HG03571 (cell line): ENCODE data around the gene CCN5.
"Not testable (repeated sequence)": the region's sequence is repeated elsewhere in the genome, so short reads cannot be mapped to it uniquely, and the experiment has no call there.

Experiments used
- ATAC-seq: cut with Tn5 transposase; IDR thresholded peaks from one replicate; pipeline ENCODE4 v1.9.1; 2021; ENCODE audit not compliant: unreplicated experiment

The CCN5 gene

GRCh38 chr20:44756011-44756688, 41.0 kb downstream of the CCN5 start:
- ATAC-seq: no peak

DNA sequence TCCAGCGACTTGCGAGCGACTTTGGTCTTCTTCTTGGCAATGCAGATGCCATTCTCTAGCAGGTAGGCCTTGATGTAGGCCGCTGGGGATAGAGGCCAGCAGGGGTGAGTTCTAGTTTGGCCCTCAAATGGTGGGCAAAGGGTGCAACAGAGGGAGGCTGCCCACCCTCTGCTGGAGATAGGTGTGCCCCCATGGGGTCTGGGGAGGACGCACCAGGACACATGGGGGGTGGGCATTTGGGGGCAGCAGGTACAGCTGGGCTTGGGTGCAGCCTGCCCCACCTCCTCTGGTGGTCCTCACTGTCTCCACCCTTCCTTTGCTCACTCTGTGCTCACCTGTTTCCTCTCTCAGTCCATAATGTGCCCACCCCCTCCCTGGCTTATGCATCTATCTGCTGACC, 41.8 kb downstream of the CCN5 start:
- no peak for ATAC-seq

GRCh38 chr20:44758247-44759101, 43.3 kb downstream of the CCN5 start:
- no peak for ATAC-seq

DNA sequence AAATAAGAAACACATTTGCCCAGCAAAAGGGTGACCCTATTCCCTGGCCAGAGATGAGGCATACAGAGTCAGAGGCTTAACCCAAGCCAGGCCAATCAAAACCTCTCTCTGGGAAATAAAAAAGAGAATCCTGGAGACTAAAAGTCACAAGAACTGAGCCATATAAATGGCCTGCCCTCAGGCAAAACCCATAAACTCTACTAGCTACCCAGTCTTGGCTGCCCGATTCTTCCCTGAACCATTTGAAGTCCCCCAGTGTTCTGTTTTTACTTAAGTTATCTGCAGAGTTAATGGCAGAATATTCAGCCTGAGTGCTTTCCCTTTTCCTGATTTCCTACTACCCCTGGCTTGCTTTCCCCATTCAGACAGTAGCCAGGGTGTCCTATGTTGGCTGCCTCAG, 44.4 kb downstream of the CCN5 start:
- no peak for ATAC-seq

GRCh38 chr20:44761423-44761822, 46.3 kb downstream of the CCN5 start:
- no peak for ATAC-seq

- ATAC-seq: no peak
Observed at GRCh38 chr20:44762466-44763140, 47.4 kb downstream of the CCN5 start.

DNA sequence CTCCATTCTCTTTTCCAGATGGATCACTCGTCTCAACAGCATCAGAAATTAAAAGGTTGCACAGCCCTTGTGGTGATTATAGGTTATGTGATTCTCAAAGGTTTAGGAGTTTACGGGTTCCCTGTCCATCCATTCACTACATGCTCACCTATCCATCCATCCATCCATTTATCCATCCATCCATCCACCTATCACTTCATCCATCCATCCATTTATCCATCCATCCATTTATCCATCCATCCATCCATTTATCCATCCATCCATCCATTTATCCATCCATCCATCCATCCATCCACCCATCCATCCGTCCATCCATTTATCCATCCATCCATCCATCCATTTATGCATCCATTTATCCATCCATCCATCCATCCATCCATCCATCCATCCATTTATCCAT, 48.6 kb downstream of the CCN5 start:
- ATAC-seq: not testable (repeated sequence)

DNA sequence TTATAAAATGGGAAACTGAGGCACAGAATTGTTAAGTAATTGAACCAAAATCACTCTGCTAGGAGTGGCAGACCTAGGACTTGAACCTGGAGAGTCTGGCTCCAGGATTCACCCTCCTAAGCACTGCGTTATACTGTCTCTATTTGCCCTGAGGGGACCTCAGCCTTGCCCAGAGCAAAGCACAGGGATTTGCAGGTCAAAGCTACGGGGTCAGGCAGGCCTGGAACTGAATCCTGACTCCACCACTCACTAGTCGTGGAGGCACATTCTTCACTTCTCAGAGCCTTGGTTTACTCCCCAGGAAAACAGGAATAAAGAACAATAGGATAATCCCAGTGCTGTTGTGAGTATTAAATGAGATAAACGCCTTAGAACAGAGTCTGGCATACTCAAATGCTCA, 49.9 kb downstream of the CCN5 start:
- no peak for ATAC-seq

DNA sequence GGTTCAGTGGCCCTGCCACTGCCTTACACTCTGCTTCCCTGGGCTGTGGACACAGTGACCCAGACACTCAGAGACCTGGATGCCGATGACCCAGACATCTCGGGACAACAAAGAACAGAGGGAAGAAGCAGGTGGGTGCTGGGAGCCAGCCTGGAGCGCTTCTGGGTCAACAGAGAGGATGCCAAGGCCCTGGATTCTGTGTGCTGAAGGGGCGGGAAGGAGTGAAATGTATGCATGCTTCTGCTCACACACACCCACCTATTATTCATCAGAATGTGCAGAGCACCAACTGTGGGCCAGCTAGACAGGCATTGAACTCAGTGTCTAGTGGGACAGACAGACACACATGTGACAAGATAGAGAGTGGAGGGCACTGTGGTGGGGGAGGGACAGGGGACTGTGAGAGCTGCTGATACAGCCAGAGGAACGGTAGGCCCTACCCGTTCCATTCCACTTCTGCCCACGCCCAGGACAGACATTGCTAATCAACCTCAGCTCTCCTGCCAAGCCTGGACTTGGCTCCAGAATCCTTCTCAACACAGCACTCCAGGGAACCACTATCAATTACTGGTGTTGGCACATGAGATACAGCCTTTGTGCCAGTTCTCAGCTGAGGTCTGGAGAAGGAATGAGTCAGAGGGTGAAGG, 50.7 kb downstream of the CCN5 start:
- ATAC-seq: no peak

- no peak for ATAC-seq
Observed at GRCh38 chr20:44768256-44768655, 53.1 kb downstream of the CCN5 start.

- ATAC-seq: no peak
Observed at GRCh38 chr20:44768854-44769480, 53.8 kb downstream of the CCN5 start.

- no peak for ATAC-seq
Observed at GRCh38 chr20:44769481-44769863, 54.3 kb downstream of the CCN5 start.

GRCh38 chr20:44770484-44771171, 55.5 kb downstream of the CCN5 start:
- no peak for ATAC-seq

GRCh38 chr20:44771172-44771535, 56.0 kb downstream of the CCN5 start:
- no peak for ATAC-seq

- ATAC-seq: no peak
Observed at GRCh38 chr20:44772636-44773035, 57.5 kb downstream of the CCN5 start.

- ATAC-seq: no peak
Observed at GRCh38 chr20:44773070-44773829, 58.1 kb downstream of the CCN5 start.

DNA sequence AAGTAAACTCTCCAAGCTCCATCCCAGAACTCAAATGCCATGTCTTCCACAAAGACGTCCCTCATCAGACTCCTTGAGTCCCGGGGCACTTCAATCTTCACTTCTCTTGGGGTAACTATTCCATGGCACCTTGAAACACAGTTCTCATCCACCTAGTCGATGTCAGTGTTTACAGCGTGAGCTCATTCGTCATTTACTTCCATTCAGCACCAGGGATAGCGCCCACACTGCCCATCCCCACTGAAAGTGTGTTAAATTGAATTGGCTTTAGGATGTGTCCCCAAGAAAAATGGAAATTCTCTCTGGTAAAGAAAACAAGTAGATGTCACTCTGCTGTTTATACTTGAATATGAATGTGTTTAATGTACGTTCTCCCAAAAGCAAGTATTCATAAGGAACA, 61.8 kb downstream of the CCN5 start:
- ATAC-seq: no peak
